Stimulated activated CD8-positive, alpha-beta memory T cell treated with anti-CD3 and anti-CD28 coated beads, Interleukin-15, amount 100 ng/mL, for 4 hours (primary cell): ENCODE data around the gene RAC2.

Experiments
- DNase-seq, 2 donors: peaks; one replicate each; pipeline ENCODE4 v3.0.0-alpha.2; 2020; ENCODE audit warnings: low read depth in 2 of 2

Gene RAC2

GRCh38 chr22:37244114-37244921, at the start of gene RAC2:
RAC2 (minus strand) TSS chr22:37244269; CDS start chr22:37244148, 121 bp downstream.
- DNase-seq, result peak; percentile 80 to 84

- DNase-seq, result no peak
Observed at GRCh38 chr22:37293172-37293571, 49.1 kb upstream of the RAC2 start.

- no peak for DNase-seq
Observed at GRCh38 chr22:37292641-37293040, 48.6 kb upstream of the RAC2 start.

GRCh38 chr22:37291559-37292298, 47.7 kb upstream of the RAC2 start:
- DNase-seq, result no peak

- DNase-seq, result no peak
Observed at GRCh38 chr22:37290737-37291136, 46.7 kb upstream of the RAC2 start.

GRCh38 chr22:37289156-37289735, 45.2 kb upstream of the RAC2 start:
- no peak for DNase-seq

- DNase-seq, result no peak
Observed at GRCh38 chr22:37288521-37288920, 44.5 kb upstream of the RAC2 start.

GRCh38 chr22:37287550-37287951, 43.5 kb upstream of the RAC2 start:
- DNase-seq, result no peak

GRCh38 chr22:37285937-37286336, 41.9 kb upstream of the RAC2 start:
- no peak for DNase-seq

GRCh38 chr22:37284805-37285355, 40.8 kb upstream of the RAC2 start:
- no peak for DNase-seq

- no peak for DNase-seq
Observed at GRCh38 chr22:37284126-37284804, 40.2 kb upstream of the RAC2 start.

- DNase-seq, result no peak
Observed at GRCh38 chr22:37283393-37283937, 39.4 kb upstream of the RAC2 start.

GRCh38 chr22:37282385-37282677, 38.3 kb upstream of the RAC2 start, which contains the start of gene CYTH4:
CYTH4 (plus strand) TSS chr22:37282508; CDS start chr22:37282570, 62 bp downstream.
- peak; percentile 57 to 68 for DNase-seq

GRCh38 chr22:37281646-37282384, 37.7 kb upstream of the RAC2 start:
- no peak for DNase-seq

GRCh38 chr22:37281195-37281594, 37.1 kb upstream of the RAC2 start:
- DNase-seq, result no peak

- DNase-seq, result no peak
Observed at GRCh38 chr22:37280718-37281117, 36.6 kb upstream of the RAC2 start.

- DNase-seq, result no peak
Observed at GRCh38 chr22:37279331-37280181, 35.5 kb upstream of the RAC2 start.

- DNase-seq, result no peak
Observed at GRCh38 chr22:37278261-37278660, 34.2 kb upstream of the RAC2 start.

GRCh38 chr22:37277384-37277783, 33.3 kb upstream of the RAC2 start:
- no peak for DNase-seq

GRCh38 chr22:37276776-37277175, 32.7 kb upstream of the RAC2 start:
- DNase-seq, result no peak
